Stimulated activated CD8-positive, alpha-beta memory T cell treated with anti-CD3 and anti-CD28 coated beads, Interleukin-7, amount 100 ng/mL, for 24 hours (primary cell): Measurements from ENCODE around the gene TGFA.

Experiments
- DNase-seq: peaks from one replicate; pipeline ENCODE4 v3.0.0-alpha.2; 2020; ENCODE audit warnings: low read depth

Gene TGFA

DNA sequence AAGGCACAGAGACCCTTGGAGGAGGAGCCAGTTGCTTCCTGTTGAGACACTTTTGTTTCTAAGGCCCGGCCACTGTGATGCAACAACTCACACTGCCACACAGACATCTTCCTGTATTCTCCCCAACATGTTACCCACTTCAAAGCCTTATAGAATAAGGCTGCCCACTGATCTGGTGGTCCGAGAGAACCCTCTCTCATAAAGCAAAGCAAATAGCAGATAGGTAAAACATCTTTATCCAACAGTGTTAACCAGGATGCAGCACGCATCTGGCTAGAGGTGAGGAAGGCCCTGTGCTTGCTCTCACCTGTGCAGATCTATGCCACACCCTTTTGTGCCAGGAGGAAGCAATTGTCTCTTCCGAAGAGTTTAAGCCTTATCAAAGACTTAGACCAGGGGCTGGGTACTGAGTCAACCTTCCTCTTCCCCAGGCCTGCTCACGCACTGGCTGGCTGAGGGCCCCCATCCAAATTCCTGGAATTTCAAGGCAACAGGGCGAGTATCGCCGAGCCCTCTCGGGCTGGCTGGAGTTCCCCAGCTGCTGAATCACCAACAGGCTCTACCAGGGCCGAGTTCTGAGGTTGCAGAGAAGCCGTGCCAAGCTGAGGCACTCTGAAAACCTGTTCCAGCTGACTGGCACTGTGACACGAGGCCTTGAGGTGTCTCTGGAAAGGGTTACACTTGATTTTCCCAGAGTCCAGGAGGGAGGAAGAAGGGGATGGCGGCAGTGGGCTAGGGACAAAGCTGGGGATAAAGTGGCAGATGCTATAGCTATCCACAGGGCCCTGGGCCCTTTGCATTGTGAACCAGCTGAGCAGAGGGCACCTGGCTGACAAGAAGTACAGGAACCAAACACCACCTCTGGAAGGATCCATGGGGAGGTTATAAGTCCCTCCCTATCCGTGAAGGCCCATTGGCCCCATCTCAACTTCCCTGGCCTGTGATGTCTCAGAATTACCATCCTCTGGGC, 29.3 kb downstream of the TGFA start:
- DNase-seq: no peak

DNA sequence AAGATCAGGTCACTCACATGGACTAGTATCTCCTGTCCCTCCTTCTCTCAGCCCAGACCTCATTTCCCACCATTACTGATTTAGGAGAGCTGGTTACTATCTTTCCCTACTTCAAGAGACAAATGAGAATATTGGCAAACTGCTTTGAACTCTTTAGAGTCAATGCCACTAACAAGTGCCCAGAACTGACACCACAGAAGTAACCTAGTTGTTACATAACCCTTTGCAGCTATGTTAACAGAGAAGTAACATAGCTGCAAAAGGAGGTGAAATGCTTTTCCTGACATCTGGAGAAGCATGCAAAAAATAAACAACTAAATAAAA, 30.0 kb downstream of the TGFA start:
- DNase-seq: no peak

DNA sequence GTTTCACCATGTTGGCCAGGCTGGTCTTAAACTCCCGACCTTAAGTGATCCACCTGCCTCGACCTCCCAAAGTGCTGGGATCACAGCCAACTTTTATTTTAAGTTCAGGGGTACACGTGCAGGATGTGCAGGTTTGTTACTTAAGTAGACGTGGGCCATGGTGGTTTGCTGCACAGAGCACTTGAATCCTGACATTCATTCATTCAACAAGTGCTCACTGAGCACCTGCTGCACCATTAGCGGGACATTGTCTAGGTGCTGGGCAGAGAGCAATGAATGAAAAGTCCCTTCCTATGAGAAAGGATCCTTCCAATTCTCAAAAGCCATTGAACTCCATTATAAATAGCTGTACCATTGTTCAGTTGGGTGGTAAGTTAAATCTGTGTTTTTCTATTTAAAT, 31.0 kb downstream of the TGFA start:
- DNase-seq: no peak

GRCh38 chr2:70520825-70521224, 32.8 kb downstream of the TGFA start:
- no peak for DNase-seq

DNA sequence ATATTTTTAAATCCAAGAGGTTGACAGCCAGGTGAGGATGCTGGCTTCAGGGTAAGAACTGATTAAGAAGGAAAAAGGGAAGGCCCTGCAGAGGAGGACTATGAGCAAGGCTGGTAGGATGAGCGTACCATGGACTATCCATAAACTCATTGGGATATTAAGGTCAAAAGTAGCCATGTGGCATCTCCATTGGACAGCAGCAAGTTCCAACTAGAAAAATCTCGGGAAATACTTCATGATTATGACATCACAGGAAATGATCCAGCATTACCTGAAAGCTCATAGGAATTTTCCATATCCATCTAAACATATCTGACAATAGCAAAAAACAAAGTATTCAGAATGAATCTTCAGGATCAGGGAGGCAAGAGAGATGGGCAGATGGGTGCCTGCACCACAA, 34.2 kb downstream of the TGFA start:
- no peak for DNase-seq

- no peak for DNase-seq
Observed at GRCh38 chr2:70518557-70518956, 35.1 kb downstream of the TGFA start.

GRCh38 chr2:70517804-70518203, 35.8 kb downstream of the TGFA start:
- DNase-seq: no peak

DNA sequence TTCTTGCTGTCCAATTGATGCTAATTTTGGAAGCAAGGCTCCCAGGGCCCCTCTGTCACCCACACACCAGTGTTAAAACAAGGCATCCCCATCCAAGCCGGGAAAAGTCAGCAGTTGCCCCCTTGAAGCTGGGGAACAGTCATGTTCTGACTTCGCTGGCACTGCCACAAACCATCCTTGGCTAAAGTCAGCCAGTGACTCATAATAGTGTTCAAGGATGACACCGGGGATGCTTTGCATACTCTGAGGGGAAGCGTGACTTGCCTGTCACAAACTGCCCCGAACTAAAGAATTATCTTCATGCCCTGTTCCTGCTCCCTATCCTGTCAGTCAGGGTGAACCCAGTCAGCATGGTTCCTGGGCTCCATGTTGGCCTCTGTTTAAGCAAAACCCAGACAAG, 37.0 kb downstream of the TGFA start:
- DNase-seq: no peak

DNA sequence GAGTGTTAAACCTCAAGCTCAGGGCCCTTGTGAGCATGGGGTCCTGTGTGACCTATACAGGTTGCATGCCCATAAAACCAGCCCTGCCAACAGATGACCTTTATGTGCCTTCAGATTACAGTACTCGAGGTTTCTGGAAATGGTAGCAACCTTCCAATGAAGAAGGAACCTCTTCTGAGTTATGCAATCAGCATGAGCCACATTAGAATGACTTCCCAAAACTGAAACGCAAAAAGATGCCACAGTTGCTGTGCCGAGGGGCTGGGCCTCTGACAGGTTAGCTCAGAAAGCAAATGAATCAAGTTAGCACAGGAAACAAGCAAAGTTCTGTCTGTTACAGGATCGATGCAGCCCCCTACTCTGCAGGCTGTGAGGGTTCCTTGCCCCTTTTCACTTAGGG, 37.7 kb downstream of the TGFA start:
- DNase-seq: no peak

GRCh38 chr2:70514612-70515055, 39.0 kb downstream of the TGFA start:
- DNase-seq: no peak

DNA sequence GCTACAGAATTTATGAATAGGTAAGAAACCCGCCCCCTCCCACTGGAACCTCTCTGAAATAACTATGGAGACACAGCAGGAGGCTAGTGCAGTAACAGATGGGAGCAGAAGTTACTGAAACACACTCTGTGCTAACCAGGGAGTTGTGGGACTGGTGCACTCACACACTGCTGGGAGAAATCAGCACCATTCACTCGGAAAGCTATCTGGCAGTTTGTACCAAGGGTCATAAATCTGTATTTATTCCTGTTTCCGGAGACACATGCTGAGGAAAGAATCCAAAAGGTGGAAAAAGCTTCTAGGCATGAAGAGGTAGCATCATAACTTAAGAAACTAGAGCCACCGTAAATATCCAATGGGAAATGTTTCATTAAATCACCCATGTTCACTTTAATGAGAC, 39.9 kb downstream of the TGFA start:
- DNase-seq: no peak

DNA sequence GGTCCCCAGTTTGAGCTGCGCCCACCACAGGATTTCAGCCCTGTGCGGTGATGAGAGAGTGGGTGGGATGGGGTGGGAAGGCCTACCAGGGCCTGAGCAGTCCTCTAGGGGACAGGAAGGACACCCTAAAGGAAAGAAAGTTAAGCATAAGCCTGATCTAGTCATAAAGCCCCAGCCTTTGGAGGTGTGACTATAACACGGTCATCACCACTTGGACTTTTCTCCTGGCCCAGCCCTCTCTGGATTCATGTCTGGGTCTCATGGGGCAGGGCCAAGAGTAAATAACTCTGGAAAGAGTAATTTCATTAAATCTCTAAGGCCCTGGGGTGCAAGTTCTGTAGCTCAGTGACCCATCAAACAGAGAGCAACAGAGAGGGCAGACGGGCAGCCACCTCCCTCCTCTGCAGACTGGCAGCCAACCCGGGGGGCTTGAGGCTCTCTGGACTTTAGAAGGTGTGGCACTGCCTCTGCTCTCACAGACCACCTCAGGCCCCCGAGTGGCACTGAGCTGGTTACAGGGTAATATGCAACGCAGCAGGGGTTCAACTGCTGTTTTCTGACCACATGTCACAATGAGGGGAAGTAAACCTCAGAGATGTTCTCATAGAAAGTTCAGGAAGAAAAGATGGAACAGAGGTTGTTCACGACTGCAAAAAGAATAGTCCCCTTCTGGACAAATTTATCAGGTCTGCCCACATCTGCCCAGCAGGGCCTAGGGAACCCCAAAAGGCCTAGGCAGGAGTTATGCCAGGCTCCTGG, 41.5 kb downstream of the TGFA start:
- no peak for DNase-seq

GRCh38 chr2:70510313-70510712, 43.3 kb downstream of the TGFA start:
- no peak for DNase-seq

DNA sequence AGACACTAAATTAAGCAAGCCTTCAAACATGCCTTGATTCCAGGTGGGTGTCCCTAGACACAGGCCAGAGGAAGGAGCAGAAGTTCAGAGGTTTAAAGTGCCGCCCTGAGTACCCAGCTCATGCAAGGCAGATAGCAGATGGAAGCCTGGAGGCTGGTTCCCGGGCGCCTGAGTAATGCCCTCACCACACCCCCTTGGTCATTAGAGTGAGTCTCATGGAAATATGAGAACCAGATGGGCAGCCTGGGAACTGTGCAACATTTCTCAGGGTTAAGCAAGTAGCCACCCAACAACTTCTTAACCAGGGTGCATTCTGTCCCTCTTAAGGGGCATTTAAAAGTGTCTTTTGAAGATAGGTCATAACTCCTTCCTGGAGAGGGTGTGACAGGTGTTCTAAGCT, 44.1 kb downstream of the TGFA start:
- DNase-seq: no peak

- DNase-seq: no peak
Observed at GRCh38 chr2:70508711-70509462, 44.7 kb downstream of the TGFA start.

GRCh38 chr2:70505613-70506391, 47.8 kb downstream of the TGFA start:
- no peak for DNase-seq

- no peak for DNase-seq
Observed at GRCh38 chr2:70504750-70505149, 48.9 kb downstream of the TGFA start.

- DNase-seq: no peak
Observed at GRCh38 chr2:70503896-70504295, 49.7 kb downstream of the TGFA start.

DNA sequence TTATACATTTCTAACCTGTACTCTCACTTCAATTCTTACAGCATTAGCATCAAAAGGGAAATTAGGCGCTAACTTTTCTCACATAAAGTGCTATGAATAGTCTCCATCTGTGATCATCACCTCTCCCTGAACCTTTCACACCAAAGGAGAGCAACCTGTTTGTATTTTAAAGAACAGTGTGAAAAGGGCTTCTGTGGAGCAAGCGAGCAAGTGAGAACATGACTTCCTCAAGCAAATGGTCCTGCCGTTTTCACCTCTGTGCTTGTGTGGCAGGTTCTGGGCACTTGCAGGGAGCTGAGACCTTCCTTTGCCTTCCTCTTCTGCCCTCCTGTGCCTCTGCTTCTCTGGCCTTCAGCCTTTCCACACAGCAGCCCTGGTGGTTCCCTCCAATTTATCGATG, 51.9 kb downstream of the TGFA start:
- no peak for DNase-seq

DNA sequence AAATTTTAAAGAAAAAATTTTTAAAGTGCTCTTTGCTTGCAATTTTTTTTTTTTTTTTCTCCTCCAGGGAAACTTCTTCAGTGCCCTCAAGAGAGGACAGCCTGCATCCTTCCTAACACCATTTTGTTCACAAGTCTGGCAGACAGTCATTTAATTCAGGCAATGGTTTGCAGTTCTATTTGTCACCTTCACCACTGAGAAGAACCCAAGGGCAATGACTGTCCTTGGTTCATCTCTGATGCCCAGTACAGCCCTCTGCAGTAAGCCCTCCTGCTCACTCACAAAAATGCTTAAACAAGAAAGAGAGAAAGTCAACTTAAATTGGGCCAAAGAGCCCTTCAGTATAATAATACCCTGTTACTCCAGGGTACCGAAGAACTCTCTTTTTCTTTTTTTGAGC, 52.4 kb downstream of the TGFA start:
- DNase-seq: no peak

DNA sequence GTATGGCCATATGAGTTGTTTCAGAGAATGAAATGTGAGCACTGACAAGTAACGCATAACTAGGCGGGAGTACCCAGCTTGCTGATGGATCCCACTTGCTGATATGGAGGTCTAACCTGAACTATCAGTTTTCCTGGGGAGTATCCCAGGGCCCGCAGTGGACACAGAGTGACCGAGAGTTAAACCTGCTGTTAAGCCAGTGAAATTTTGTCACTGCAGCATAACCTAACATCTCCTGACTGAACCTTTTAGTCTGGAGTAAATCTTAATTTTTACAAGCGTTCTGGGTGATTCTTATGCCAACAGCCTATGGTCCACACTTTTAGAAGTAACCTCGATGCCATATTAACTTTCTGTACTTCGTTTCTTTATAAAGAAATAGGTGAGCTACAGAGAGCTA, 54.4 kb downstream of the TGFA start:
- no peak for DNase-seq

DNA sequence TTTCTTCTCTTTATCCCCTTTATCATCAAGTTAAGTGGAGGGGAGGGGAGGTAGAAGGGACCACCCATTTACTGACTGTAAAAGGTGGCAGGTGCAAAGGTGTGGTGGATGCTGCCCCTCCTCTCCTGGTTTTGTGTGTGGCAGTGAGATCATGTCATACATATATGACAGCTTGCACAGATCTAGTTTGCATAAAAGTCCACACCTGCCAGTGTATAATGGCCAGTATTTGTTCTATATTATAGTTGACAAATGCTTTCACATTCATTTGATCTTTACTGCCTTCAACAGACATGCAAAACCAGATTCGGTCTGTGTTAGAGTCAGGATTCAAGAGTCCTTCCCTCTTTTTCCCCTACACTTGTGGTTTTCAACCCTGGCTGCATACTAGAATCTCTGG, 55.1 kb downstream of the TGFA start:
- no peak for DNase-seq
